ENCODE measurements around the gene MYO19. TPM values are rescaled to one million over a fixed set of nuclear protein-coding genes. Genes with fewer than 3 reads are reported as not detected.

Gene MYO19
- total and polyA plus RNA-seq, 9 of the 15 experiments (the other 6 are each of a cell fraction or from before 2014, with no cell fraction given), result 21.6 to 176 (median 129) TPM

DNA sequence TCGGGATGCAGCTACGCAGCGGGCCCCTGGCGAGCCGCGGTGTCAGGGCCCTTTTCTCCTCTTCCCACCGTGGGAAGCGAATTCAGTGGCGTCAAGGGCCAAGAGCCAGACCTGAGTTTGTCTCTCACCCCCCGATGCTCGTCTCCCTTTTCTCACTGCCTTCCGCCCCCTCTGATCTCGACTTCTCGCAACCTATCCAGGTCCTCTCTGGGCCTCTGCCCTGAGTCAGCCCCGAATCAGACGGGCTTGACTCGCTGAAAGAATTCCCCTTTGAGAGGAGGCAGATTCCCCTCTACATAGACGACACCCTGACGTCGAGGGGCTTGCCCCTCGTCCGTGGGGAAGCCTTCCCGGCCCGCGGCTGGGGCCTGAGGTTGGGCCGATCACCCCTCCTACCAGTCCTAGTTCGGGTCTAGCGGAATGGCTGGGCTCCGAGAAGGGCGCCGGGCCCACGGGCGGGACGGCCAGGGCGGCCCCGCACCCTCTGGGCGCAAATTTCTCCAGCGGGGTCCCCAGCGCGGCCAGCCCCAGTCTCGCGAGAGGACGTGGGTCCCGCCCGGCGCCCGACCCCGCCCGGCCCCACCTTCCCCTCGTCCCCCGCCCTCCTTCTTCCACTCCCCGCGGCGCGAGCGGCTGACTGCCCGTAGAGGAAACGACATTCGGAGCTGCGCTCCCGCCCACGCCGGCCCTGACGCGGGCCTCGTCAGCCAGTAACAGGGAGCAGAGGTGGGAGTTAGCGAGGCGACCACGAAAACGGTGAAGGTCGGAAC, 9.8 kb upstream of the MYO19 start, which contains the start of gene GGNBP2 (continued):
- TF ChIP-seq ZNF518B (CRISPR knock-in tag; IDR thresholded peaks at IDR 0.05), result no peak
- no peak for TF ChIP-seq ZNF717 (CRISPR knock-in tag; IDR thresholded peaks at IDR 0.05)
- no peak for TF ChIP-seq NFIX (CRISPR knock-in tag; IDR thresholded peaks at IDR 0.05; ENCODE audit: low read depth)
- no peak for TF ChIP-seq ZNF740 (CRISPR knock-in tag; IDR thresholded peaks at IDR 0.05)
- TF ChIP-seq ZNF740 (tag; IDR thresholded peaks at IDR 0.05), result no peak
- TF ChIP-seq ZBTB11 (CRISPR knock-in tag; IDR thresholded peaks at IDR 0.05), result no peak; a peak in 1 of 6 replicates
- TF ChIP-seq CHAMP1 (IDR thresholded peaks at IDR 0.05), result no peak
- no peak for TF ChIP-seq PCBP2 (IDR thresholded peaks at IDR 0.05; ENCODE audit: low read depth, low read length, poor library complexity, severe bottlenecking)
- TF ChIP-seq ZNF224 (CRISPR knock-in tag; IDR thresholded peaks at IDR 0.05), result no peak
- no peak; the same call in 1 of the 2 replicates for TF ChIP-seq MXI1 (IDR thresholded peaks at IDR 0.05; ENCODE audit: low read depth, low read length)
- TF ChIP-seq E2F4 (CRISPR knock-in tag; IDR thresholded peaks at IDR 0.05; ENCODE audit: low read depth), result no peak
- no peak for TF ChIP-seq ZNF316 (IDR thresholded peaks at IDR 0.05)
- no peak for TF ChIP-seq ZNF57 (CRISPR knock-in tag; IDR thresholded peaks at IDR 0.05)
- TF ChIP-seq TSC22D4 (tag; IDR thresholded peaks at IDR 0.05), result no peak
- TF ChIP-seq CREBBP (IDR thresholded peaks at IDR 0.05; ENCODE audit: low read depth, low read length), result no peak

All from K562 (cell line).